Hematopoietic multipotent progenitor cell treated with erythropoietin and hydrocortisone succinate and interleukin-3 and kit ligand, for 6 days (in vitro differentiated cells): ENCODE results near the gene EIF2D.

Experiments used
- DNase-seq: peaks from one replicate; pipeline ENCODE4 v3.0.0-alpha.2; 2015

EIF2D gene

DNA sequence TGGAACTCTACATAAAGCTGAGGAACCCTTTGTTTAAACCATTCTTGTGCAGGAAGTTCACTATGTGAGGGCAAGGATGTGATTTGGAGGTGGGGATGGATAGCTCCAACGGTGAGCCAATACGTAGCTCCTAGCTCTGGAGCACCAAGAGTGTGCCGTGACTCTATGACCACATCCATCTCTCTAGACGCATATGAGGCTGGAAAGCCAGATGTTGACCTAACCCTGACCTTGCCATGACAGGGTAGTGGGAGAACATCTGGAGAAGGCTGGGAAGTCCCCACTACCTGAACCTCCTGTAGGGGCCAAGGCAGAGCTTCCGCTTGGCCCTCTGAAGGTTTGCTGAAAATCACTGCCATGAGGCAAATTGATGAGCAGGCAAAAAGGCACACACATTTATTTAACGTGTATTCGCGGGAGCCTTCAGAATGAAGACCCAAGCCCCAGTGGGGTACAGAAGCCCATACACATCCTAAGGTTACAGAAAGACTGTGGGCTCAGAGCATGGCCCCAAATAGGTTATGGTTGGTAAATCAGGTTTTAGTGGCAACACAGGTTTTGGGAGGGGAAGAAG, 43.4 kb downstream of the EIF2D start:
- no peak for DNase-seq

GRCh38 chr1:206568256-206568655, 44.0 kb downstream of the EIF2D start:
- DNase-seq: no peak

GRCh38 chr1:206566999-206567398, 45.3 kb downstream of the EIF2D start:
- no peak for DNase-seq

GRCh38 chr1:206565995-206566394, 46.3 kb downstream of the EIF2D start:
- no peak for DNase-seq

- DNase-seq: no peak
These were observed 48.7 kb downstream of the EIF2D start for GRCh38 chr1:206563367-206564207.

GRCh38 chr1:206560007-206560716, 52.1 kb downstream of the EIF2D start:
- no peak for DNase-seq

DNA sequence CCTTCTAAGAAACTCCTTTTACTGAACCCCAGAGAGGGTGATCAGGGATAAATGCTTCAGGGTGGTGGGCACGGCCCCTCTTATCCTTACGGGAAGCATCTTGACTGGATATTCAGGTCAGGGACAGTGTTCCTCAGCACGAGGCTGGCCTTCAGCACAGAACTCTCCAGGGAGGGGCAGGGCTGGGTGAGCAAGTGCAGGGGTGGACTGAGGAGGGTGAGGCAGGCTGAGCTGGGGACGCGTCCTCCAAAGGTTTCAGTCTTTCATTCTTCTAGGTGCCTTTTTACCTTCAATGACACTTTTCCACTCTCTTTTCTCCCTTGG, 52.6 kb downstream of the EIF2D start:
- DNase-seq: no peak

GRCh38 chr1:206558794-206559671, 53.2 kb downstream of the EIF2D start:
- DNase-seq: no peak

DNA sequence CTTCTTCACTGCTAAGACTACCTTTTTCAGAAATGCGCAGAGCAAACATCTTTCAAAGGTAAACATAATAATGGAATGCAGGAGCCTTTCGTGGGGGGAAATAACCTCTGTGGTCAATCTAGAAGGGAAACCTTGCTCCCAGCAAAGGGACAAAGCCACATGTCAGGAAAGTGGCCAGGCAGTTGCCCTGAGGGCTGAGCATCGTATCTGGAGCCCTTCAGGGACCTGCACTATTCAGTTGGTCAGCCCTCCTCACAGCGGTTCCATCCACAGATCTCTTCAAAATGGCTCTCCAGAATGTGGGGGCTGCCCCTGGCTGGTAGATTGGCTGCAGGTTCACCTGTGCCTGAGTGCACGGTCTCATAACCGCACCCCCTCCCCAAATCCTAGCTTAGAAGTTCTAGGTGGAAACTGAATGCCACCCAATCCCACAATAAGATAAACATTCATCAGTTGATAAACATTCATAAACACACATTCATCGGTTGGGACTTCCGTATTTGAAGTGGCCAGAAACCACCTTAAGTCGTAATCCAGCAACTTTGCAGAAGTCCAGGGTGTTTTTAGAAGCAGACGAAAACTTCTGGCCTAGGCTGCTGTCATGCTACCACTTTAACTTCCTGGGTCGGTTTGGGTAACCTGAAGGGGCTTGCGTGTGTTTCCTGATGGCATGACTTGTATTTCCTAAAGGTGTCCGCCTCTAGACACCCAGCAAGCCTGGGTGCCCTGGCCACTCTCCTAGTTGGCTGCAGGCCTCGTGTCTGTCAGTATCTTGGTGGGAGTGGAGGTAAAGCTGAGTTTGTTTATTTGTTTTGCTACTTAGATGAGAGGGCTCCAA, 54.4 kb downstream of the EIF2D start:
- peak; percentile 74 for DNase-seq

GRCh38 chr1:206556750-206557635, 55.3 kb downstream of the EIF2D start:
- DNase-seq: peak; percentile 91

GRCh38 chr1:206556047-206556749, 56.1 kb downstream of the EIF2D start:
- no peak for DNase-seq

DNA sequence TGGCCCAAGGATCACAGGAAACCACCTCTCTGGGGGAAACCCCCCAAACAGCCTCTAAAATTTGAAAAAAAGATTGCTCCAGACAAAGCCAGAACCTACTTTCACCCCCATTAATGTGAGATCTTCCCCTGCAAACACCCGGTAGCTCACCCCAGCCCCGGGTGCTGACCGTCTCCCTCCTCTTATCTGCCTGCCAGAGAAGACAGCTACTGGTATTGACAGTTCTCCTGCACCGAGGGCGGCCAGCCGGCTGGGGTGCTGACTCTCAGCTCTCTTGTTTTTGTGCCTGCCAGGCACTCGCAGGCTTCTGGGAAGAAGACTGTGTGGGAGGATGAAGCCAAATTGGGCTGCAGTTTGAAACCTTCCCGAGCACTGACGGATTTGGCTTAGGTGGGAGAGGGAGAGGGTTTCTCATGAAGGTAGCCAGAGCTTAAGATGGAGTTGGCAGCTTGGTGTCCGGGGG, 56.8 kb downstream of the EIF2D start:
- DNase-seq: peak; percentile 81

DNA sequence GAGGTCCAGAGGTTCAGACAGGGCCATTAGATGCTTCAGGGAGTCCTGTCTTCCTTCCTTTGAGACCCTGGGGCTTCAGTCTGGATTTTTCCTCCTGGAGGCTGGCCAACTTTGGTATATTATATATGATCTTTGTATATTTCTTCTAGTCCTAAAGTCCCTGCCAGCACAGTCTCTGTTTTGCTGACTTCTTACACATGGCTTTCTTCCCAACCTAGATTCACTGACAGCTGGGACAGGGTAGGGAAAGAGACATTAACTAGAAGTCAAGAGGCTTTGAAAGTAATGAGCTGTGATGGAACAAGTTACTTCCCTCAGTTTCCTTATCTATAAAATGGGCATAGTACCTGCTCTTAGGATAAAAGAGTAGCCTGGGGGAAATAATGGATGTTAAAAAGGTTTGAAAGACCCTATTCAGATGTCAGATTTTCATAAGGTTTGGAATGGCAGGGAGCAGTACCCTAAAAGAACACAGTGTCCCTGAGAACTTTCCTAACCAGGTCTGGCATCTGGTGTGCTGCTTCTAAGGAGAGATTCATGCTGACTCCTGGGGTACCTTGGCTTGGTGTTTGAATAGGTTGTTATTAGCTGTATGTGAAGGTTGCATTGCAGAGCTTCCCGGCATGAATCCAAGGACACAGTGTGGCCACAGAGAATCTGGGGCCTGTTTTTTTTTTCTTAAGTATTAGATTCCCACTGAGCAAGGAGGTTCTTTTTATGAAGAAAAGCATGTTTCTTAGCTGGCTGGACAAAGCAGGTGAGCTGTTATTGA, 57.4 kb downstream of the EIF2D start:
- no peak for DNase-seq

DNA sequence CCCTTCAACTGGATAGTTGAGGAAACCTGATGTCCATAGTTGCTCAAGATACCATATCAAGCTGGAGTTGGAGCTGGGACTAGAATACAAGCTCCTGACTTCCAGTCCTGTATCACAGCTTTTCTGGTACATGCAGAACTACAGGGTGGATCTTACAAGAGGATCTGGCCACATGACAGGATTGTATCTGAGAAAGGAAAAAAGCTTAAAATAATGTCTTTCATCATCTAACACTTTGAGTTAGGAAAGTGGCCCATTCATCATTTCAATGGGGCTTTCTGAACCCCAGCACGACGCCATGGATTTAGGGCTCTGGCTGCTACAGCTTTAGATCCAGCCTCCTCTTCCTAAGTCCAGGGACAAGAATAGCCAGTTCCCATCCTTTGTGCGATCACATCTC, 58.1 kb downstream of the EIF2D start:
- no peak for DNase-seq

GRCh38 chr1:206551986-206552326, 60.3 kb downstream of the EIF2D start:
- DNase-seq: no peak

- DNase-seq: no peak
These were observed 60.8 kb downstream of the EIF2D start for GRCh38 chr1:206551296-206551985.

DNA sequence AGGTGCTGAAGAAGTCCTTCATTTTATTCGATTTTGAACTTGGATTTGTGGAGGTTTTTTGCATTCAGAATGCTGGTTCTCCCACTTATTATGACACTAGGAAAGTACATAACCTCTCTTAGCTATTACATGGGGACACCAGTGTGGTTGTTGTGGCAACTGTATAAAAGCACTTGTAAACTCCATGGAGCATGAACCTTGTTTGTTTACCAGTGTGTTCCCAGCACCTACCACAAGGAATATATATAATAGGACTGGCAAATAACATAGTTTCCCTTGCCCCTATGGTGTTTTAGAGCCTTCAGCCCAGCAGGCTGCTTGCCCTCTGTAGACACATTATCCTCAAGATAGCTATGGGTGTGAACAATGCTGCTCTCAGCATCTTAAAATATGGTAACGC, 61.8 kb downstream of the EIF2D start:
- no peak for DNase-seq

DNA sequence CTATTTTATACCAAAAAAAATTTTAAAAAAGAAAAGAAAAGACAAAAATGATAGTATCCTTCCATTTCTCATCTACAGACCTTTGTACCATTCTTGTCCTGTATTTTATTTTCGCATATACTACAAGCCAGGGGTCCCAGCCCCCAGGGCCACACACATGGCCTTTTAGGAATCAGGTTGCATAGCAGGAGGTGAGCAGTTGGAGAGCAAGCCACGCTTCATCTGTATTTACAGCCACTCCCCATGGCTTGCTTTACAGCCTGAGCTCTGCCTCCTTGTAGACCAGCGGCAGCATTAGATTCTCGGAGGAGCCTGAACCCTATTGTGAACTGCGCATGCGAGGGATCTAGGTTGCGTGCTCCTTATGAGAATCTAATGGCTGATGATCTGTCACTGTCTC, 65.2 kb downstream of the EIF2D start:
- no peak for DNase-seq

DNA sequence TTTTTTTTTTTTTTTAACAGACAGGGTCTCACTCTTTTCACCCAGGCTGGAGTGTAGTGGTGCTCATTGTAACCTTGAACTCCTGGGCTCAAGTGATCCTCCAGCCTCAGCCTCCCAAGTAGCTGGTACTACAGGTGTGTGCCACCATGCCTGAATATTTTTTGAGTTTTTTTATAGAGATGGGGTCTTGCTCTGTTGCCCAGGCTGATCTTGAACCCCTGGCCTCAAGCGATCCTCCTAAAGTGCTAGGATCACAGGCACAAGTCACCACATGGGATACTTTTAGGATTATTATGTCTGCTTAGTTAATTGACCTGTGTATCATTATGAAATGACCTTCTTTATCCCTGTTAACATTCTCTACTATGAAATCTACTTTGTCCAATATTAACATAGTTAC, 66.9 kb downstream of the EIF2D start:
- no peak for DNase-seq
